ENCODE data around the gene STAMBP. TPM values are rescaled to one million over a fixed set of nuclear protein-coding genes. Genes with fewer than 3 reads are reported as not detected.

STAMBP gene
- total RNA-seq, 2 experiments from 2014 or later, result 79.9 to 85.3 TPM

DNA sequence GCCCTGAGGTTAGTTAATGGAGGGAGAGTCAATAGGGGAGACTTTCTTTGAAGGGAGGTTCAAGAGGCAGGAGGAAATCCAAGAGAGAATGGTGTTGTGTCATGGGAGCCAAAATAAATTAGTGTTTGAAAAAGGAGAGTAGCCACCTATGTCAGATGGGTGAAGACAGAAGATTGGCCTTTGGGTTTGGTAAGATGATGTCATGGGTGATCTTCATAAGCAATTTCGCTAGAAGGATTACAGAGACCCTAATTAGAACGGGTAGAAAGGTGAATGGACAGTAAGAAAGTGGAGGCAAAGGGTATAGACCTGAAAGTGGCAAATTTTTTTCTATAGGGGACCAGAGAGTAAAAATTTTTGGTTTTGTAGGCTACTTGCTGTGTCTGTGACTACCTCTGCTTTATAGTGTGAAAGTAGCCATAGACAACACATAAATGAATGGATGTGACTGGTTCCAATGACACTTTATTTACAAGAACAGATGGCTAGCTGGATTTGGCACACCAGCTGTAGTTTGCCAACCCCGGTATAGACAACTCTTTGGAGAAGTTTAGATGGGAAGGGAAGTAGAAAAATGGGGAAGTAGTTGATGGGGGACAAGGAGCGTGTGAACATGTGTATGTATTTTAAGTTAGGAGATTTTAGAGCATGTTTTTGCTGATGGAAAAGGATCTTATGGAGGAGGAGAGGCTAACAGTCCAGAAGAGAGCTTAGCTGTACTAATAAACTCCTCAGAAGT lies 9.3 kb downstream of the STAMBP start:
- DNase-seq, result no peak
- no peak overlapping the region for H3K4me3 Mint-ChIP-seq
- POLR2A ChIA-PET, result no interaction called here
- no peaks in the 10 kb centered on the region for H3K27me3 Mint-ChIP-seq
- no peak overlapping the region for H3K27ac Mint-ChIP-seq
- peaks cover 28% of the 10 kb centered on the region for H3K4me1 Mint-ChIP-seq (ENCODE audit: low read depth)
- CTCF ChIA-PET, result interaction anchor here (0.5 to 2.3 kb wide), 3 partner anchors 11 to 298 kb away, joined by 3 to 12 read pairs (median 7); no protein-coding TSS in a partner anchor
- no peaks in the 10 kb centered on the region for H3K9me3 Mint-ChIP-seq
- H3K36me3 Mint-ChIP-seq, result peaks cover 27% of the 10 kb centered on the region
- intact Hi-C loops (cut with micrococcal nuclease), result no loop called here

DNA sequence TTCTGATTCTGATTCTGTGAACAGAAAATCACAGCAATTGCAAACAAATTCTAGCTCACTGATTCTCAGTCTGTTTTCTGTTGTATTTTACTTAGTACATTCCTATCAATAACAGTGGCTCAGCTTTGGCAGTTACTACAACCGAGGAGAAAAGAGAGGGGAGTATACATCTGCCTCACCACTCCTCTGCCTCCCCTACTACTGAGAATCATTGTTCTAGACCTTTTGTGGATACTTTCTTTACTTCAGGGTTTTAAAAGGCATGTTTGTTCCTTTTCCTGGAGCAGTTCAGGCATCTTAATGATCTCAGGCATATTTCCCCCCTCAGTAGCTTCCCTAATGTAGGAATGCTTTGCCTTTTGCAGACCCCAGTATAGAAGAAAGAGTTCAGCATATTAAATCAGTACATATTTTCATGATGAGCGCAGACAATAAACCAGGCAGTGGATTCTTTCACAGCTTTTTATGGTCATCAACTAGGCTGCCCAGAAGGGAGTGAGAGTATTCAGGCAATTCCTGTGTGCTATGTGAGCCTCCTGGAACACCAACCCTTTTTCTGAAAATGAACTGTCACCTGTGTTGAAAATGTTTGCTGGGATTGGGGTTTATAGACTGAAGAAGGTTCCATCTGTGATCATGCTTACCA lies 10.3 kb downstream of the STAMBP start:
- POLR2A ChIA-PET, result no interaction called here

DNA sequence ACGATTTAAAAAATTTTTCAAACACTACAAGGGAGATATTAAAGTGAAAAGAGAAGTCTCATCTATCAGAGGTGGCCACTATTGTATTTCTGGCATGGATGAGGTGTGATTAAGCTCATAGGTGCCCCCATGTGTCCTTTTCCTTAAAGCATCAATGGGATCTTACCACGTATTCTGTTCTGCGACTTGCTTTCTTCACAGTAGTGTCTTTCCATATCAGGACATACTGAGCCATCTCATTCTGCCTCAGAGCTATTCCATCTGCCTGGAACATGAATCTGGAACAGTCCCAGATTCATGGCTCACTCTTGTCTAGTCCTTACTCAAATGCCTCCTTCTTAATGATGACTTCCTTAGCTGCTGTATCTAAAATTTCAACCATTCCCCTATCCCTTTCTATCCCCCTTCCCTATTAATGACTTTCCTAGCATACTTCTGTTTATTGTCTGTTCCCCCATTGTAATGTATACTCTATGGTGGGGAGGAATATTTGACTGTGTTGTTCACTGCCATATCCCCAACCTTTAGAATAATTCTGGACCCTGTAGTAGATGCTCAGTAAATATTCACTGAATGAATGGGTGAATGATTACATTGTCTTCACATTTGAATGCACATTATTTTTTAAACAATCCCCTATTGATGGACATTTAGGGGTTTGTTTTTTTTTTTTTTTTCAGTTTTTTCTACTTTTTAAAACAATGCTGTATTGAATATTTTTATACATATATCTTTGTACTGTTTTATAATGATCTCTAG lies 11.1 kb downstream of the STAMBP start:
- ChIA-PET CTCF (interaction anchor here (0.7 to 2.3 kb wide), 4 partner anchors 12 to 160 kb away, joined by 3 to 12 read pairs (median 5); no protein-coding TSS in a partner anchor), POLR2A (no interaction called here)
- H3K27me3 Mint-ChIP-seq, result no peaks in the 10 kb centered on the region
- peaks cover 26% of the 10 kb centered on the region for H3K36me3 Mint-ChIP-seq
- H3K9me3 Mint-ChIP-seq, result no peaks in the 10 kb centered on the region
- peaks cover 22% of the 10 kb centered on the region for H3K4me1 Mint-ChIP-seq (ENCODE audit: low read depth)
- intact Hi-C loops (cut with micrococcal nuclease), result no loop called here
- DNase-seq, result no peak
- H3K4me3 Mint-ChIP-seq, result no peak overlapping the region
- no peak overlapping the region for H3K27ac Mint-ChIP-seq

More for the DNA sequence above, 10.3 kb downstream of the STAMBP start:
- Mint-ChIP-seq H3K4me1 (ENCODE audit: low read depth) (peaks cover 22% of the 10 kb centered on the region), H3K9me3 (no peaks in the 10 kb centered on the region), H3K27ac (no peak overlapping the region), H3K36me3 (peaks cover 23% of the 10 kb centered on the region), H3K27me3 (no peaks in the 10 kb centered on the region), H3K4me3 (no peak overlapping the region)
- CTCF ChIA-PET, result interaction anchor here (0.5 to 2.3 kb wide), 5 partner anchors 12 to 297 kb away, joined by 3 to 12 read pairs (median 3); no protein-coding TSS in a partner anchor
- intact Hi-C loops (cut with micrococcal nuclease), result no loop called here
- DNase-seq, result no peak

DNA sequence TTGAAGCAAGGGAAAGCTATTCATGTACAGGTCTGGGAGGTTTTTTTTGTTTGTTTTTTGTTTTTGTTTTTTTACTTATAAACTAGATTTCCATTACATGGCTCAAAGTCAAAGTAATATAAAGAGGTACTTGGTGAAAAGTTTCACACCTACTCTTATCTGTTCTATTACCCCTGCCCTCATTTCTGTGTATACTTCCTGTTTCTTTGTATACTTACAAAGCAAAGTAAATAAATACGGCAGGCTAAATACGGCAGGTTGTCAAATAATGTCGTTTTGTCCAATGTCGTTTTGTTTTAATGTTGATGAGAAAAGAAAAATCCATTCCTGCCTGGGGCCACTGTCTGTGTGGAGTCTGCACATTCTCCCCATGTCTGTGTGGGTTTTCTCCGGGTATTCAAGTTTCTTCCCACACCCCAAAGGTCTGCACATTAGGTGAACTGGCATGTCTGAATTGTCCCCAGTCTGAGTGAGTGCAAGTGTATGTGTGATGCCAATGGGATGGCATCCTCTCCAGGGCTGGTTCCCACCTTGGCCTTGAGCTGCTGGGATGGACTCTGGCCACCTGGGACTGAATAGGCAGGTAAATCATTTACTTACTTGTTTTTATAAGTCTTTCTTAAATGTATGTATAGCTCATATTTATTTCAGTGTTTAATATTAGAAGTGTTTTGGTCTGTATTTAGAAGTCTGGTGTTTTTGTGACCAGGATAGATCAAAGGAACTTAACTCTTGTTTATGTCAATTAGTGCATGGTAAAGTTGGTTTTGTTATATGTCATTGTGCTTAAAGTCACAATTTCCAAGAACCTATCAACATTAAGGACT lies 13.4 kb downstream of the STAMBP start:
- Mint-ChIP-seq H3K27ac (no peak overlapping the region), H3K36me3 (peaks cover 38% of the 10 kb centered on the region), H3K27me3 (no peaks in the 10 kb centered on the region), H3K4me3 (no peak overlapping the region), H3K9me3 (no peaks in the 10 kb centered on the region), H3K4me1 (ENCODE audit: low read depth) (peaks cover 18% of the 10 kb centered on the region)
- DNase-seq, result no peak
- CTCF ChIA-PET, result interaction anchor here (1.4 kb wide), 1 partner anchor 15 kb away, joined by 4 read pairs; no protein-coding TSS in a partner anchor
- intact Hi-C loops (cut with micrococcal nuclease), result no loop called here
- POLR2A ChIA-PET, result no interaction called here

DNA sequence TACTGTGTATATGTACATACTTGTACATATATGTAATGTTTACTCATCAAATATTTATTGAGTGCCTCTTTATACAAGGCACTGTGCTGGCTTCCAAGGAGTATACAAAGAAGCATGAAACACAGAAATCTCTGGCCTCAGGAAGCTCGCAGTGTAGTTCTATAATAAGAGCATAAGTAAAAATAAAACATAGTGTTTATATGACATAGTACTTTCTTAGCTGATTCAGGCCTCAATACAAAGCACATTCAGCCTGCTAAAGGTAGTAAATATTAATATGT lies 13.9 kb downstream of the STAMBP start:
- no peak overlapping the region for H3K27ac Mint-ChIP-seq
- DNase-seq, result no peak
- POLR2A ChIA-PET, result no interaction called here

DNA sequence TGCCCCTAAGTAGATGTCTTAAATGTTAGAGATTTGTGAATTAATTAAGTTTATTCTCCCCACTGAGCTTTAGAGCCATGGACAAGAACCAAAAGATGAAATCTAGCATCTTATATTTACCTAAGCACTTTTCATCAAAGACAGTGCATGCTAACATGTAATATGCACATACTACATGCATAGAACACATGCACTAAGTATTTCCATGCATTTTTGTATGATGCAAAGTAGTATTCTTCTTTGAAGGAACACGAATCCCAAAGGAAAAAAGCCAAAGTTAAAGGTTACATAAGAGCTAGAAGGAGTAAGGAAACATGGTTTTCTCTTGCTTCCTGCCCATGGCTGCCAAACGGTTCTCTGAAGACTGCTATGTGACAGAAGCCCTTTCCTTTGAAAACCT lies 15.3 kb downstream of the STAMBP start:
- Mint-ChIP-seq H3K27ac (no peak overlapping the region), H3K36me3 (peaks cover 52% of the 10 kb centered on the region)
- CTCF ChIA-PET, result interaction anchor here (0.9 to 1.2 kb wide), 3 partner anchors 13 to 83 kb away, joined by 3 read pairs; no protein-coding TSS in a partner anchor

More for the DNA sequence above, 13.9 kb downstream of the STAMBP start:
- Mint-ChIP-seq H3K4me1 (ENCODE audit: low read depth) (peaks cover 17% of the 10 kb centered on the region), H3K4me3 (no peak overlapping the region), H3K9me3 (no peaks in the 10 kb centered on the region), H3K27me3 (no peaks in the 10 kb centered on the region), H3K36me3 (peaks cover 42% of the 10 kb centered on the region)
- intact Hi-C loops (cut with micrococcal nuclease), result no loop called here
- CTCF ChIA-PET, result interaction anchor here (1.2 kb wide), 1 partner anchor 18 kb away, joined by 3 read pairs; no protein-coding TSS in a partner anchor

DNA sequence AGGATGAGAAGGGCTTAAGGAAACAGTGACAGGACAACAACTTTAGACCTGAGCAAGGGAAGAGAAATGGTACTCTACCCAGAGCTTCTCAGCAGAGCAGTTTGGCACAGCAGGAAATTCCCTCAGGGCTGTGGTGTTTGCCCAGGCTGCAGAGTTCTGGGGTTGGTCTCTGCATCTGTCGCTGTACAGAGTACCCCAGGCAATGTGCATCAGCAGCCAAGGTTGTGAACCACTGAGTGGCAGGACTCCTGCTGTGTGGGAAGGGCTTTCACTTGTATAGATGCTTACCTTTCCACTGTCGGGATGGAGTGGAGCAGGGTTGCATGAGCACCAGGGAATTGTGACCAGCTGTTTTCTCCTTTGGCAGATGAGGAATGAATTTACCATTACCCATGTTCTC lies 21.2 kb downstream of the STAMBP start:
- Mint-ChIP-seq H3K4me1 (ENCODE audit: low read depth) (peaks cover 6% of the 10 kb centered on the region), H3K27me3 (no peaks in the 10 kb centered on the region), H3K9me3 (no peaks in the 10 kb centered on the region), H3K36me3 (peaks cover 56% of the 10 kb centered on the region), H3K4me3 (no peak overlapping the region), H3K27ac (no peak overlapping the region)
- no peak for DNase-seq
- ChIA-PET CTCF (interaction anchor here (0.6 kb wide), 1 partner anchor 551 kb away, joined by 3 read pairs; no protein-coding TSS in a partner anchor), POLR2A (no interaction called here)
- intact Hi-C loops (cut with micrococcal nuclease), result no loop called here

More for the DNA sequence above, 15.3 kb downstream of the STAMBP start:
- H3K4me1 Mint-ChIP-seq (ENCODE audit: low read depth), result peaks cover 11% of the 10 kb centered on the region
- no peaks in the 10 kb centered on the region for H3K9me3 Mint-ChIP-seq
- no peak overlapping the region for H3K4me3 Mint-ChIP-seq
- DNase-seq, result no peak
- POLR2A ChIA-PET, result no interaction called here
- intact Hi-C loops (cut with micrococcal nuclease), result no loop called here
- no peaks in the 10 kb centered on the region for H3K27me3 Mint-ChIP-seq

DNA sequence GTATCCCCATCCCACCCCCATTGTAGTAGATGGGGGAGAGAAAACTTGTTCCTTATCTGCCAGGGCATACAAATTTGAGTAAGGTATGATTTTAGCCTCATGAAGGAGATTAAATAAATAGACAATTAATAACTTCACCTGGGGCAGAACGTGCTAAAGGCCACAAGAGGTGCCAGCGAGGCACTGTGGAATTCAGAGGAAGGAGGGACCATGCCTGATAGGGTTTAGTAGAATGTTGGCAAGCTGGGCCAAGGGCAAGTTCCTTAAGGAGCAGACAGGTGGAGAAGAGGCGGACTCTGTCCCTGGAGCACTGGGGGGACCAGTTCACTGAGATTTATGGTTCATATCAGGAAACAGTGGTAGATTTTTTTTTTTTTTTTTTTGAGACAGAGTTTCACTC lies 22.5 kb downstream of the STAMBP start:
- Mint-ChIP-seq H3K9me3 (no peaks in the 10 kb centered on the region), H3K36me3 (peaks cover 58% of the 10 kb centered on the region), H3K4me3 (no peak overlapping the region), H3K27me3 (no peaks in the 10 kb centered on the region), H3K27ac (no peak overlapping the region), H3K4me1 (ENCODE audit: low read depth) (peaks cover 14% of the 10 kb centered on the region)
- POLR2A ChIA-PET, result no interaction called here
- intact Hi-C loops (cut with micrococcal nuclease), result no loop called here
- no peak for DNase-seq
- CTCF ChIA-PET, result interaction anchor here (0.7 kb wide), 1 partner anchor 150 kb away, joined by 3 read pairs; no protein-coding TSS in a partner anchor

DNA sequence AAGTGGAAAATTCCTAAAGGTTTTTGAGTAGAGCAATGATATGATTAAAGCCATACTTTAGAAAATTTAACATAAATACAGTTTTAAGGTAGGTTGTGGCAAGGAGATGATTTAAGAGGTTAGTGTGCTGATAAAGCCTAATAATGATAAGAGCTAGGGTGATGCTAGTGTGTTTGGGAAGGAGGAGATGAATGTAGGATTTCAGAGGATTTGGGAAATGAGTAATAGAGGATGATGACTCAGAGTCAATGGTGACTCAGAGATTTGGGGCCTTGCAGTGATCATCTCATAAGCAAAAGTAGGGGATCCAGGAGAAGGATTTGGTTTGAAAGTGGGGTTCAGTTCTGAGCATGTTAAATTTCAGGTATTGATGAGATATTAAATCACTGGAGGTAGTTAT lies 23.3 kb downstream of the STAMBP start:
- peaks cover 58% of the 10 kb centered on the region for H3K36me3 Mint-ChIP-seq
- H3K27ac Mint-ChIP-seq, result no peak overlapping the region
- ChIA-PET POLR2A (no interaction called here), CTCF (interaction anchor here (0.7 to 2.0 kb wide), 2 partner anchors 28 to 149 kb away, joined by 3 to 6 read pairs; no protein-coding TSS in a partner anchor)
- DNase-seq, result no peak
- H3K27me3 Mint-ChIP-seq, result no peaks in the 10 kb centered on the region
- no peaks in the 10 kb centered on the region for H3K9me3 Mint-ChIP-seq
- no peak overlapping the region for H3K4me3 Mint-ChIP-seq
- intact Hi-C loops (cut with micrococcal nuclease), result loop anchor here (1.0 kb wide), 1 partner anchor 21 kb away; no protein-coding TSS in a partner anchor
- peaks cover 19% of the 10 kb centered on the region for H3K4me1 Mint-ChIP-seq (ENCODE audit: low read depth)

DNA sequence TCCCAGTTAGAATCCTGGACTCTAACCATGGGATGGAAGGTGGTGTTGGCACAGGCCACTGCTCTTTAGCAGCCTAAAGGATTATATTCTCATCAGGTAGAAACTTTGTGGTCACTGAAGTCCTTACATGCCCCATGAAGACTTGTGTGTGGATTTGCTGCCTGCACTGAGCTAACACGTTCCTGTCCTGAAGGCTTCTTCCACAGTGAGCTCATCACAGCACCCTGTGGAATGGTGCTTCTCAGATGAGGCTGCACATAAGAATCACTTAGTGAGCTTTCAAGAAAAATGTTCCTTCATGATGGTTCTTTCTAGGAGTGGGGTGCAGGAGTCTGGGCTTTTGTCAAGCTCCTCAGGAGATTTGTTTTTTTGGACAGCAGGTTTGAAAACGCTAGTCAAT lies 26.8 kb downstream of the STAMBP start:
- ChIA-PET POLR2A (interaction anchor here (0.5 kb wide), 1 partner anchor 613 kb away, joined by 4 read pairs; no protein-coding TSS in a partner anchor), CTCF (no interaction called here)
- intact Hi-C loops (cut with micrococcal nuclease), result no loop called here
- Mint-ChIP-seq H3K9me3 (no peaks in the 10 kb centered on the region), H3K27ac (peak overlapping the region; percentile 46), H3K36me3 (peaks cover 60% of the 10 kb centered on the region), H3K4me3 (no peak overlapping the region), H3K27me3 (no peaks in the 10 kb centered on the region), H3K4me1 (ENCODE audit: low read depth) (peaks cover 37% of the 10 kb centered on the region)
- no peak for DNase-seq

DNA sequence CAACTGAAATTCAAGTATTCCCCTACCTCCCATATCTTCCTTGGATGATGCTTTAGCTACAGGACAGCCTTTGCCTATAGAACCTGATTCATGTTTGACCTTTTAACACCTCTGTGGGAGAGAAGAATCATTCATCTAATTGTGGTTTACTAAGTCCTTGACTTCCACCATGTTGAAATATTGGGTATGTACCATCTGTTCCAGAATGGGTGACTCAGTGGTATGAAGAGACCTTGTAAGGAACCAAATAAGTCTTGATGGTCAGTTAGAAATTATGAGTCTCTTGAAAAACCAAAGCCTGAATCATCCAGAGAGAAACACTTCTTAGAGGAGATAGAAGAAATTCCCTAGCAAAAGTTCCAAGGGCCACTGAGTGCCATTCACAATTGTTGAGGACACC lies 27.5 kb downstream of the STAMBP start:
- H3K4me1 Mint-ChIP-seq (ENCODE audit: low read depth), result peaks cover 36% of the 10 kb centered on the region
- DNase-seq, result no peak
- H3K27ac Mint-ChIP-seq, result no peak overlapping the region
- intact Hi-C loops (cut with micrococcal nuclease), result no loop called here
- CTCF ChIA-PET, result no interaction called here
- H3K27me3 Mint-ChIP-seq, result no peaks in the 10 kb centered on the region
- H3K4me3 Mint-ChIP-seq, result no peak overlapping the region
- POLR2A ChIA-PET, result no interaction called here
- H3K9me3 Mint-ChIP-seq, result no peaks in the 10 kb centered on the region
- peaks cover 61% of the 10 kb centered on the region for H3K36me3 Mint-ChIP-seq

Measured in activated CD4-positive, alpha-beta memory T cell treated with anti-CD3 and anti-CD28 coated beads for 36 hours (primary cell).